Measurements from ENCODE around the gene RC3H2. TPM values are rescaled to one million over a fixed set of nuclear protein-coding genes. Genes with fewer than 3 reads are reported as not detected.
"Not testable (repeated sequence)": the region's sequence is repeated elsewhere in the genome, so short reads cannot be mapped to it uniquely, and the experiment has no call there.

Gene RC3H2
- total and polyA plus RNA-seq, 12 donors = 8.0 to 42.2 (median 30.7) TPM

- Histone ChIP-seq H3K36me3 (replicated peaks in 1 of 2) (peaks cover 0 to 20% of the 10 kb centered on the region in 2 donors), H3K4me3 (no peak overlapping the region), H3K9me3 (replicated peaks in 1 of 3) (no peaks in the 10 kb centered on the region), H3K27me3 (no peaks in the 10 kb centered on the region), H3K27ac (no peak overlapping the region), H3K4me1 (replicated peaks in 1 of 2) (no peaks in the 10 kb centered on the region)
- intact Hi-C loops (cut with DNase I) = no loop called here
- 82 to 86% (median 83%) methylated on average over 7 of the region's 7 CpGs for WGBS, 4 donors
- no peak for DNase-seq
- TF ChIP-seq POLR2A (IDR thresholded peaks at IDR 0.05) (no peak), CTCF (IDR thresholded peaks at IDR 0.05) (no peak)
Measured at GRCh38 chr9:122865300-122865699, 39.9 kb downstream of the RC3H2 start.

GRCh38 chr9:122863407-122863806 is 41.8 kb downstream of the RC3H2 start:
- DNase-seq = no peak
- WGBS, 4 donors = 98 to 100% (median 99%) methylated on average over 3 of the region's 3 CpGs
- Histone ChIP-seq H3K4me3 (no peak overlapping the region), H3K27ac (no peak overlapping the region), H3K4me1 (replicated peaks in 1 of 2) (no peaks in the 10 kb centered on the region), H3K9me3 (replicated peaks in 1 of 3) (no peaks in the 10 kb centered on the region), H3K36me3 (replicated peaks in 1 of 2) (peaks cover 0 to 24% of the 10 kb centered on the region in 2 donors), H3K27me3 (no peaks in the 10 kb centered on the region)
- no peak for TF ChIP-seq POLR2A (IDR thresholded peaks at IDR 0.05)
- no peak for TF ChIP-seq CTCF (IDR thresholded peaks at IDR 0.05)
- intact Hi-C loops (cut with DNase I) = no loop called here

DNA sequence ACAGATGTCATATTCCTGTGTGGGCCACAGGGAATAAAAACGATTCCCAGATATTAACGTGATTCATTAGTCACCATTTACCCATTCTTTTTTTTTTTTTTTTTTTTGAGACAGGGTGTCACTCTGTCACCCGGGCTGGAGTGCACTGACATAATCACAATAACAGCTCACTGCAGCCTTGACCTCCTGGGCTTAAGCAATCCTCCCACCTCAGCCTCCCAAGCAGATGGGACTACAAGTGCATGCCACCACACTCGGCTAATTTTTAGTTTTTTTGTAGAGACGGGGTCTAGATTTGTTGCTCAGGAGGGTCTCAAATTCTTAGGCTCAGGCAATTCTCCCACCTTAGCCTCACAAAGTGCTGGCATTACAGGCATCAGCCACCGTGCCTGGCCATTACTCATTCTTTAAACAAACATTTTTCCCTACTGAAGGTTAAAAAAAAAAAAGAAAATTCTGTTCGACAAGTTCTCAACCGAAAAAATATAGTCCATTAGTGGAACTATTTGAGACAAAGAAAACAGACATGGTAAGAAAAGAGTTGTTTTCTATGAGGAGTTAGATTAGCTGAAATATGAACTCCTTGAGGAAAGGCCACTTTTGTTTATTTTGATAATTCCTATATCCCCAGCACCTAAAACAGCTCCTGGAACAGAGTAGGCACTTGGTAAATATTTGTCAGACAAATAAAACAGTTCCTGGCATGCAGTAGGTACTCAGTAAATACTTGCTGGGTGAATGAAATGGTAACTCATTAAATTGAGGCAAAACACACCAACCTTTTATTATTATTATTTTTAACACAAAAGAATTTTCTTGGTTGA is 44.6 kb downstream of the RC3H2 start:
- H3K27ac ChIP-seq = no peak overlapping the region
- intact Hi-C loops (cut with DNase I) = no loop called here
- peaks cover 0 to 53% of the 10 kb centered on the region in 2 donors for H3K36me3 ChIP-seq (replicated peaks in 1 of 2)
- TF ChIP-seq POLR2A (IDR thresholded peaks at IDR 0.05) (no peak), CTCF (IDR thresholded peaks at IDR 0.05) (no peak)
- WGBS, 4 donors = 80 to 86% (median 82%) methylated on average over 7 to 8 of the region's 8 CpGs
- H3K27me3 ChIP-seq = no peaks in the 10 kb centered on the region
- H3K9me3 ChIP-seq (replicated peaks in 1 of 3) = no peaks in the 10 kb centered on the region
- no peaks in the 10 kb centered on the region for H3K4me1 ChIP-seq (replicated peaks in 1 of 2)
- DNase-seq = no peak
- no peak overlapping the region for H3K4me3 ChIP-seq

DNA sequence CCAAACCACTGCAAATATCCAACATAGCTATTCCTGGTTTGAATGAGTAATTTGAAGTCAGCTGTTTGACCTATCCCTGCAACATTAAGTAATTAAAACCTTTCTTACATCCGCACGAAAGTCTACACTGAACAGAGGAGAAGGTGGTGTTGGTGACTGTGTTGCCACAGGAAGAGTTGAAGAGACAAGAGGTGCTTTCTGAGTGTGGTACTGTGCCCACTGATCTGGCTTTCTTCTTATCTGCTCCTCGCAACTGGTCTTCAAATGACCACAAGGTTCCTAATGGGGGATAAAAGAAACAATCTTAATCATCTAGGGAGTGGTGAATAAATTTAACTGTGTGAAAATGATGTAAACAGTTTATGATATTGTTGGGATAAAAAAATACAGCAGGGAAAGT is 47.3 kb downstream of the RC3H2 start:
- intact Hi-C loops (cut with DNase I) = no loop called here
- Histone ChIP-seq H3K27ac (no peak overlapping the region), H3K4me1 (replicated peaks in 1 of 2) (no peaks in the 10 kb centered on the region), H3K4me3 (no peak overlapping the region), H3K9me3 (replicated peaks in 1 of 3) (no peaks in the 10 kb centered on the region), H3K27me3 (no peaks in the 10 kb centered on the region), H3K36me3 (replicated peaks in 1 of 2) (peaks cover 0 to 61% of the 10 kb centered on the region in 2 donors)
- TF ChIP-seq CTCF (IDR thresholded peaks at IDR 0.05) (no peak), POLR2A (IDR thresholded peaks at IDR 0.05) (no peak)
- WGBS, 4 donors = 92 to 98% (median 97%) methylated on average over 3 of the region's 3 CpGs
- no peak for DNase-seq

- H3K4me1 ChIP-seq (replicated peaks in 1 of 2); H3K27ac ChIP-seq; H3K4me3 ChIP-seq; intact Hi-C loops (cut with DNase I); H3K9me3 ChIP-seq (replicated peaks in 1 of 3); H3K27me3 ChIP-seq; DNase-seq: not testable (repeated sequence)
- H3K36me3 ChIP-seq (replicated peaks in 1 of 2) = peaks cover 0 to 67% of the 10 kb centered on the region in 2 donors
- 82 to 97% (median 96%) methylated on average over 3 to 38 of the region's 59 CpGs; no CpG with 5 or more reads in 1 of the 4 donors for WGBS, 4 donors
Measured at GRCh38 chr9:122852085-122852786, 52.9 kb downstream of the RC3H2 start.

Measured in adrenal gland (tissue), 12 donors.